Stimulated activated CD8-positive, alpha-beta memory T cell treated with anti-CD3 and anti-CD28 coated beads, Interleukin-12 subunit alpha, Interleukin-12 subunit beta, amount 100 ng/mL, for 4 hours (primary cell): Measurements from ENCODE around the gene PAX1.

Experiments
- DNase-seq: peaks from one replicate; pipeline ENCODE4 v3.0.0-alpha.2; 2020; ENCODE audit warnings: low read depth

PAX1 gene

GRCh38 chr20:21739682-21740081 lies 34.2 kb downstream of the PAX1 start:
- no peak for DNase-seq

GRCh38 chr20:21741266-21741665 lies 35.8 kb downstream of the PAX1 start:
- DNase-seq = no peak

- no peak for DNase-seq
Observed at GRCh38 chr20:21762646-21763045, 57.2 kb downstream of the PAX1 start.

- no peak for DNase-seq
Observed at GRCh38 chr20:21767200-21767738, 61.8 kb downstream of the PAX1 start.

- no peak for DNase-seq
Observed at GRCh38 chr20:21767739-21768223, 62.3 kb downstream of the PAX1 start.
